HG03521 (cell line): Measurements from ENCODE around the gene CLSTN2.

Experiments
- ATAC-seq: cut with Tn5 transposase; IDR thresholded peaks from one replicate; pipeline ENCODE4 v1.9.1; 2021; ENCODE audit warnings: mild to moderate bottlenecking, moderate library complexity; ENCODE audit not compliant: unreplicated experiment

Gene CLSTN2

GRCh38 chr3:140439527-140439926 lies 504.5 kb downstream of the CLSTN2 start:
- ATAC-seq: no peak

- no peak for ATAC-seq
These were observed 505.5 kb downstream of the CLSTN2 start for GRCh38 chr3:140440446-140440845.

- ATAC-seq: no peak
These were observed 506.0 kb downstream of the CLSTN2 start for GRCh38 chr3:140441006-140441405.

- ATAC-seq: no peak
These were observed 507.6 kb downstream of the CLSTN2 start for GRCh38 chr3:140442621-140443020.

- ATAC-seq: no peak
These were observed 508.1 kb downstream of the CLSTN2 start for GRCh38 chr3:140443073-140443472.

- ATAC-seq: no peak
These were observed 508.8 kb downstream of the CLSTN2 start for GRCh38 chr3:140443806-140444205.

GRCh38 chr3:140446734-140447133 lies 511.7 kb downstream of the CLSTN2 start:
- no peak for ATAC-seq

- no peak for ATAC-seq
These were observed 512.2 kb downstream of the CLSTN2 start for GRCh38 chr3:140447136-140447535.

GRCh38 chr3:140448001-140448400 lies 513.0 kb downstream of the CLSTN2 start:
- ATAC-seq: no peak

GRCh38 chr3:140449413-140450256 lies 514.6 kb downstream of the CLSTN2 start:
- ATAC-seq: no peak

- ATAC-seq: no peak
These were observed 518.8 kb downstream of the CLSTN2 start for GRCh38 chr3:140453750-140454149.

- ATAC-seq: no peak
These were observed 520.7 kb downstream of the CLSTN2 start for GRCh38 chr3:140455521-140456214.

GRCh38 chr3:140456974-140457373 lies 522.0 kb downstream of the CLSTN2 start:
- ATAC-seq: no peak

- no peak for ATAC-seq
These were observed 524.5 kb downstream of the CLSTN2 start for GRCh38 chr3:140459462-140459861.

- no peak for ATAC-seq
These were observed 526.3 kb downstream of the CLSTN2 start for GRCh38 chr3:140461250-140461649.

GRCh38 chr3:140463355-140463754 lies 528.4 kb downstream of the CLSTN2 start:
- no peak for ATAC-seq

- ATAC-seq: no peak
These were observed 531.0 kb downstream of the CLSTN2 start for GRCh38 chr3:140465988-140466387.

GRCh38 chr3:140466535-140466934 lies 531.5 kb downstream of the CLSTN2 start:
- ATAC-seq: no peak

- no peak for ATAC-seq
These were observed 532.2 kb downstream of the CLSTN2 start for GRCh38 chr3:140467104-140467577.

- no peak for ATAC-seq
These were observed 532.9 kb downstream of the CLSTN2 start for GRCh38 chr3:140467796-140468315.

GRCh38 chr3:140468407-140468806 lies 533.4 kb downstream of the CLSTN2 start:
- ATAC-seq: no peak

GRCh38 chr3:140469491-140469890 lies 534.5 kb downstream of the CLSTN2 start:
- ATAC-seq: no peak
